ENCODE results near the gene PEX14. TPM values are rescaled to one million over a fixed set of nuclear protein-coding genes. Genes with fewer than 3 reads are reported as not detected.

The PEX14 gene
- total RNA-seq, 1 donor from 2014 or later: 27.0 TPM

DNA sequence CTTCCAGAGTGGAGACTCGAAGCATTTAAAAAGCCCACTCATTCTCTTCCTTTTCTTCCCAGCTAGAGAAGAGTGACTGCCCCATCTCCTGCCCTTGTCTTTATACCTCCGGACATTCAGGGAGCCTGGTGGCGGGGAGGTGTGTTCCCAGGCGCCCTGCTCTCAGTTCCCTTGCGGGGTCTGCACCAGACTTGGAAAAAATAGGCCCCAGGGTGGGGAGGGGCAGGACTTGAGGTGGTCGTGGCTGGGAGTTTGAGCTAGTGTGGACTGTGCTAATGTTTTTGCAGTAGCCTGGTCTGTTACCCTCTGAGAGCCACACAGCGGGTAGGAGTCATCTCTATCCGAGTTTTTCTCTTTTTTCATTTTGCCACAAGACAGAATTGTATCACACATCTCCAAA lies 139.1 kb downstream of the PEX14 start:
- intact Hi-C loops (cut with micrococcal nuclease): no loop called here

DNA sequence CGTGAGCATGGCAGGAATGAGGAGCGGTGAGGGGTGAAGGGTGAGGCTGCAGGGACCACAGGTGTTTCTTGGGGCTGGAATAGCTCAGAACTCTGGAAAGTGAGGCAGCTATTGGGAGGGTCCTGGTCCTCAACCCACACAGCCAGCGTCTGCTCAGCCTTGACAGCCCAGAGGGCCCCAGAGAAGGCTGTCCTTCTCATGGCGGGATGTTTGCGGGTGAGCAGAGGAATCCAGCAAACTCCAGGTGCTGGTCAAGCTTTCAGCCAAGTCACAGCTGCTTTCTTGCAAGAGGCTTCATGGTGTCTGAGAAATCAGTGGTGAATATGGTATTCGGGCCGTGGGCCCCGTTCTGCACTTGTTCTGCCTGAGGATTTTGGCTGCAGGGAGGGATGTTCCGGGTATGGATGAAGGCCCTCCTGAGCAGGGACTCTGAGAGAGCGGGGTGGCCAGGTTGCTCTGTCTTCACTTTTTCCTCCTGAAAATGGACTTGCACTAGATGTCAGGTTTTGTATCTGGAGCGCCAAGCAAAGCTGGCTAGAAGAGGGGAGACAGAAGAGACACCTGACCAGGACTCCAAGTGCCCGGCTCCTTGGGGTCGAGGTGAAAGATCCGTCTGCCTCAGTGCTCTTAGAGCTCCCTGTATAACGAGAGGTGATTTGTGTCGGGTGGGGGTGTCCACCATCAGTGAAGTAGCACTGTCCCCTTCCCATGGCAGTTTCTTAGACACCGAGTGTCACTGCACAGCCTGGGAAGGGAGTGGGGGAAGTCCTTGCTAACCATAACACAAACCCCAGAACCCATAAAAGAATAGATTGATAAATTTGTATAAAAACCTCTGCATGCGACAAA lies 139.9 kb downstream of the PEX14 start:
- intact Hi-C loops (cut with micrococcal nuclease): no loop called here

DNA sequence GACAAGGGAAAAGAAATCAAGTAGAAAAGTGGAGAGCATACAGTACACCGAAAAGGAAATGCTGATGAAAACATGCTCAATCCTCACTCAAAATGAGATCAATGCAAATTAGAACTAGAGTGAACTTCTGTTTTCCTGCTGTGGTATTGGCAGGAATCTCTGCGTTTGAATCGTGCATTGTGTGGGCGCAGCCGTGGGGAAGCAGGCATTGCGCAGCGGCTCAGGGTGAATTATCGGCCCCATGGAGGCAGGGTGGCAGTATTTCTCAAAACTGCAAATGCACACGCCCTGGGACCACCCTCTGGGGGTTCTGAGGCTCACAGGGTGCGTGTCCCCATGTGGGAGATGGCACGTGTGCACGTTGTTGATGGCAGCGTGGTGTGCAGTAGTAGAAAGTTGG lies 140.6 kb downstream of the PEX14 start:
- intact Hi-C loops (cut with micrococcal nuclease): no loop called here

DNA sequence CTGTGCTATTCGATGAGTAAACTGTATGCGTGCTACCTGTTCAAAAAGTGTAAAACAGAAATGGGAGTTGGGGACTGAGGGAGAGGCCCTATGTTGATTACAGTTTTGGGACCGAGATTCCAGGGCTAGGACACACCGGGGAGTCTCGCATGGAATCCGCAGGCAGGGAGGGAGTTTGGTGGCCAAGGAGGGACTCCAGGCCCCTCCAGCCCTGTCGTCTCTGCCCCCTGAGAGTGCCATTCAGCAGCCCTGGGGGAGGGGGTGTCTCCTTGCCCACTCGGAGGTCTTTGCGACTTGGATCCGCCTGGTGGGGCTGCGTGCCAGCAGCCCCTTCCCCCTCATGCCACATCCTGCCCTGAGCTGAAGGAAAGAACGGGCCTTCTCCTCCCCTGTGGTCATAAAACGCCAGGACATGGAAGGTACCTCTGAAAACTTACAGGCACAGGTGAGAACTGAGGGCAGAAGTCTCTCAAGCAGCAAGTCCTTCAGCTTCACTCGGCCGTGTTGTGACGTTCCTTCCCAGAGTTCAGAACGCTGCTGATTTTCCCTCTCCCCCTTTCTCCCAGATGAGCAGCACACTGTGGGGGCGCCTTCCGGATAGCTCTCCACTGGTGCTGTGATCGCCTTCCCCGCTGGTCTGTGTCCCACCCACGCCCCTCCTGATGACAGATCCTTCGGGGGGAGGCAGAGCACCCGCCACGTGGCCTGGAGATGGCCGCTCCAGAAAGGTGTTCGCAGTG lies 141.4 kb downstream of the PEX14 start:
- intact Hi-C loops (cut with micrococcal nuclease): no loop called here

DNA sequence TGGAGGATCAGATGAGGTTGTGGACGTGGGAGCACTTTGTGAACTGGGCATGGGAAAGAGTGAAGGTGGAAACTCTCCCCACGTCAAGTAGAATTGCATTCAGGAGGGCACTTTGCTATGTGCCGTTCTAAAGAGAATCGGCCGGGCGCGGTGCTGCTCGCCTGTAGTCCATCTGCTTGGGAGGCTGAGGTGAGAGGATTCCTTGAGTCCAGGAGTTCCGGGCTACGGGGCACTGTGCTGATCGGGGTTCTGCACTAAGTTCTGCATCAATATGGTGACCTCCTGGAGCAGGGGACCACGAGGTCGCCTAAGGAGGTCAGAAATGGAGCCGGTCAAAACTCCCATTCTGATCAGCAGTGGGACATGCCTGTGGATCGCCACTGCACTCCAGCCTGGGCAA lies 141.9 kb downstream of the PEX14 start:
- intact Hi-C loops (cut with micrococcal nuclease): no loop called here

DNA sequence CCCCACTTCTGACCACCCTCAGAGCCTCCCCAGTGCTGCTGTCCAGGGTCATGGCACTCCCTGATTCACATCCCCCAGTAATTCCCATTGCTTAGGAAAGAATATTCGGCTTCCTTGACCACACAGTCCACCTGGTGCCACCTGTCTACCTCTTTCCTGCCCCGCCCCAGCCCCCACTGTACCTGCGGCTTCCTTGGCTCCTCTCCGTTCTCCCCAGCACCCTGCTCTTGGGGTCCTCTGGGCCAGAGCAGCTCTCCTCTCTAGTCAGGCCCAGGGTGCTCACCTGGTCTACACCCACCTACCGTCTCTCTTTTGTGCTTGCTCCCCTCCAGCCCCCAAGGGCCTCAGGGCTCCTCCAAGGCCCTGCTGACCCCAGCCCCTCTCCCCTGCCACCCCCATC lies 142.6 kb downstream of the PEX14 start:
- intact Hi-C loops (cut with micrococcal nuclease): no loop called here

DNA sequence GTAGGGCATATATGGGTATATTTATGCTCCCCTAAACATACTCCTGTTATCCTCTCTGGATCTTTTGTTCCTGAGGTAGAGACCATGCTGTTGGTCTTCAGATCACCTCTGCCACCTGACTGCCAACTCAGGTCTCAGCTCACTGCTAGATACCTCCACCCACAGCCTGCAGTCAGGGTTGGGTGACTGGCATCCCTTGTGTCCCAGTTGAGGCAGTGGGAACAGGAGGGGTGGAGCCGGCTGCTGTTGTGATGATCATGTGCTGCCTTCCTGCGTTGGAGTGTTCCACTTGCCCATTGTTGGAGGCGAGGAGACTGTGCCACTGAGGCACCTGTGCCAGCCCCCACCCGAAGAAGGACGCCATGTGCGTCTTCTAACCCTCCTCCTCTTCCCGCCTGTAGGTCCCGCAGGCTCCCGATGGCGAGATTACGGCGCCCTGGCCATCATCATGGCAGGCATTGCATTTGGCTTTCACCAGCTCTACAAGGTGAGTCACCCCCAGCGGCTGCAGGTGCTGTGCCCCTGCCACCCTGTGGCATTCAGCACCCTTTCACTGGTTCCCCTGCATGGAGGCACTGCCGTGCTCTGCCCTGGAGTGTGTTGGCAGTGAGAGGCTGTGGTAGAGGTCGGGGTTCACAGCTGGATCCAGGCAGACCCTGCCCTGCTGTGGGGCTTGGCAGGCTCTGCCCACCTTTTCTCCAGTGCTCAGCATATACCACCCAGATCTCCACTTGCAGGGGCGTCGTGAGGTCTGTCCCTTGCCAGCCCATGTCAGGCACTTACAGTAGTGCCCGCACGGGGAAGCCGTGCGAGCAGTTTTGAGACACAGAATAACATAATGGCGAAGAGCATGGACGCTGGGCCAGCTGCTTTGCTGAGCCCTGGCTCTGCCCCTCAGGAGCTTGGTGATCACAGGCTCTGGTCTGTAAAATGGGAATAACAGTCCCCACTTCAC lies 143.5 kb downstream of the PEX14 start:
- intact Hi-C loops (cut with micrococcal nuclease): no loop called here

DNA sequence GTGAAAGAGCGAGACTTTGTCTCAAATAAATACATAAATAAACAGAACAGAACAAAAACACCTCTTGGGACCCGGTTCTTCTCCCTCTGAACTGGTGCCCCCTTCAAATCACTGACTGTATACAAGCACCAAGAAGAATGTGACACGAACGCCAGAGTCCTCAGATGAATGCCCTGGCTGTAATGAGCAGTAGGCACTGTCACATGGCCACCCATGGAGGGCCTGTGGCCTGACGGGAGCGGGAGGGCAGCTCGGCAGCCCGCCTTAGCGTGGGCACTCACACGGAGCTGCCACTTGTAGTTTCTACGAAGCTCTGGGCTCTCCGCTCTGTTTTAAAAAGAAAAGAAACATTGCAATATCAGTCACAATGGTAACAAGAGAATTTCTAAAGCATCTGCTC lies 146.0 kb downstream of the PEX14 start:
- intact Hi-C loops (cut with micrococcal nuclease): no loop called here

DNA sequence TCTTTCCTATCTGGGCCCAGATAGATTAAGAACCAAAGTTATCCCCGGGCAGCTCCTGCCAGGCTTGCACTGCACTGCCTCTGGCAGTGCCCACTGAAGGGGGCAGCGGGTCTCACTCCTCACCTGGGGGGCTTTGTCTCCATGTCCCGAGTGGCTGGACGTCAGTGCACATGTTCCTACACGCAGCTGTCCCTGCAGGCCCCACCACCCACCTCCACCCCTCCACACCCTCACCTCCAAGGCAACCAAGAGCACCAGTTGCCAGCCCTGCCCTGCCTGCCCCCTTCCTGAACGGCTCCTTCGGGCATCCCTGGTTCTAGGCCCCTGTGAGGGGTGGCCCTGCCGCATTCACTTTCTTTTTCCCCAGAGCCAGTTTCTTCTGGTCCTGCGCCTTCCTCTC lies 147.2 kb downstream of the PEX14 start:
- intact Hi-C loops (cut with micrococcal nuclease): no loop called here

DNA sequence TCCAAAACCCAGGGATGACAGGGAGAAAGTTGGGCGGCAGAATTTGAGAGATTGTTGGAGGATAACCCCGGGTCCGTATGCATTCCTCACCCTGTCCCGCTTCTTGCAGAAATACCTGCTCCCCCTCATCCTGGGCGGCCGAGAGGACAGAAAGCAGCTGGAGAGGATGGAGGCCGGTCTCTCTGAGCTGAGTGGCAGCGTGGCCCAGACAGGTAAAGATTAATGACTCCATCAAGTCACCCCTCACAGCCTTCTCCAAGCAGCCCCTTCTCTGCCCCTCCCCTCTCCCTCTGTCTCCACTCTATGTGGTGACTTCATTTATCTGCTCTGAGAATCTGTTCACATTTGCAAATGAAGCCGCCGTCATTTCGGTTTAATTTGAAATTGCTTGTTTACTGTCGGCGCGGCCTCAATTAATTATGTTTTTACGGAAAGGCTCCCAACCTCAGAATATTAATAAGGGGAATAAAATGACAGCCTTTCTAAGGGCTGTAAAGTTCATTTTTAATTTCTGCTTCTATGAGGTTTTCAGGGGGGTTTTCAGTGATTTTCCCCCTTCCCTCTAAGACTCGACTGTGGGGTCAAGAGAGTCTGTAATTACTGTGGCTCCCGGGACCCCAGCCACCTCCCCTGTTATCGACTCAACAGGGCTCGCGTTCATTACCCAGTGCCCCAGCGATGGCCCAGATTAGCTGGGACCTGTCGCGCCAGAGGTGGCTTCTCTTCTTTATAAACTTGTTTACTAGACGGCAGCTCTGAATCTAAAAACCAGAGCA lies 148.3 kb downstream of the PEX14 start:
- intact Hi-C loops (cut with micrococcal nuclease): no loop called here

DNA sequence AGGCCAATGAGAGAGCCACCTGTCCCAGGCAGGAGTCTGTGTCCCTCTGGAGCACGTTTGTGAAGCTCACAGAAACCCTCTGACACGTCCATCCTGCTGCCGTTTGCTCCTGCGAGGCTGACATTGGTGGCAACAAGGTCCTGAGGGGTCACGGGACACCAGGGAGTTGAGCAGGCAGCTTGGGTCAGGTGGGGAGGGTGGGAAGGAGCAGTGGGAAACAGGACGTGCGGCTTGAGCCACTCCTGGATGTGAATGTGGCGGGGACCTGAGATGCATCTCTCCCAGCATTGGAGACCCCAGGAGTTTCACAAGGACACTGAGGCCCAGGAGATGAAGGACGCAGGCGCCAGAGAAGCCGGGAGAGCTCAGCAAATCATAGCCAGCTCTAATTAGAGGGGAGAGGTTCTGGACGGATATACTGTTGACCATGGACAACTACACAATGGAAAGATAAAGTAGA lies 149.0 kb downstream of the PEX14 start:
- intact Hi-C loops (cut with micrococcal nuclease): no loop called here

DNA sequence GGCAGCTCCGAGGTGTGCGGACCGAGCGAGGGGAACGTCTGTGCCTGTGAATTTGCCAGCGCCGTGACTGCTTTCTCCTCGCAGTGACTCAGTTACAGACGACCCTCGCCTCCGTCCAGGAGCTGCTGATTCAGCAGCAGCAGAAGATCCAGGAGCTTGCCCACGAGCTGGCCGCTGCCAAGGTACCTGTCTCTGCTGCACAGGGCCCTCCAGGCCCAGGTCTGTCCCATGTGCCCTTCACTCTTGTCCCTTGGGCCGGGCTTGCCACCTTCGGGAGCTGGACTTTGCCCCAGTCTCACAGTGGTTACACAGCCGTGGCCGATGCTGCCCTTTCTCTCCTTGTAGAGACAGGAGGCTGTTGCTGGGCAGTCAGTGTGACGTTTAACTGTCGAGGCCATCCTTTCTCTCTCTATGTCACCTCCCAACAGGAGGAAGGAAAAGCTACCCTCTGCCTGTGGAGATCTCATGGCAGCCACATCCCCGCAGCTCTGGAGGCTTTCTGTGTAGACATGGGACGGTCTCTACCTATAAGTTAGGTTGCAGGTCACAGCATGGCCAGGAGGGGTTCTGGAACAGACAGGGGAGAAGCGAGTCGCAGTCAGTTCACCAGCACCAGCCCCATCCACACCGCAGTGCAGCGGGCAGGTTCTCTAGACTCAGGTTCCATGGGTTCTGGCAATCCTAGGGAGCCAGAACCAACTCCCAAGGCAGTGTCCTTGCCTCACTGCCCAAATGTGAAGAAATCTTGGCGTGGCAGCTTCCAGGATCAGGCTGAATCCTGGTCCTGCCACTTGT lies 149.7 kb downstream of the PEX14 start:
- intact Hi-C loops (cut with micrococcal nuclease): no loop called here

DNA sequence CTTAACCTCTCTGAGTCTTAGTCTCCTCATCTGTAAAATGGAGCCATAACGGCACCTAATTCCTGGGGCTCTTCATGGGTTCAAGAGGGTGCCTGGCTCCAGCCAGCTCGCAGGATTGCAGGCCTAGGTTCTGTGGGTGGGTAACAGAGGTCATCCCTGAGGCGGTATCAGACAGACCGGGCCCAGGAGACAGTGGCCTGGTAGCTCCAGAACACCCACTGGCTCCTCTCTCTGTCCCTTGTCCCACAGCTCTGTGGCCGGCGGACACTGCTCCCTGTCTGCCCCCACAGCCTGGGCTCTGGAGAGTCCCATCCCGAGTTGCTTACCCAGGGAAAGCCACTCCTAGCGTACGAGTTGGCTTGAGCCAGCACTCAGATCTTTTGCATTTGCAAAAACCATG lies 150.3 kb downstream of the PEX14 start:
- intact Hi-C loops (cut with micrococcal nuclease): no loop called here

DNA sequence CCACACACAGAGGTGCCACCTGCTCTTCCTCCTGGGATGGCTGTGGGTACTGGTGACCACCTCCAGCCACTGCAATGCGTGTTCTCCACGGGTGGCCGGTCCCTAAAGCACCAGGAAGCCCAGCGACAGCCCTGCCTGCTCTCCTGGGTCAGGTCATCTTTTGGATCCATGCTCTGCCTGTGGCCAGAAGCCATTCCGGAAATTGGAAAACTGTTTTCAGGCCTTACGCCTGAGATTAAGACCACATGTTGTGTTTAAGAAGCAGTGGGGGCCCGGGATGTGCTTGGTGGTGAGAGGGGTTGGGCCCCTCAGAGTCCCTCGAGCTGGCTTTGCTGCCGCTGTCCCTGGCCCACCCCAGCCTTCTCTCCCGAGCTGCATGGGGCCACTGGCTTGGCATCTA lies 150.8 kb downstream of the PEX14 start:
- intact Hi-C loops (cut with micrococcal nuclease): no loop called here

DNA sequence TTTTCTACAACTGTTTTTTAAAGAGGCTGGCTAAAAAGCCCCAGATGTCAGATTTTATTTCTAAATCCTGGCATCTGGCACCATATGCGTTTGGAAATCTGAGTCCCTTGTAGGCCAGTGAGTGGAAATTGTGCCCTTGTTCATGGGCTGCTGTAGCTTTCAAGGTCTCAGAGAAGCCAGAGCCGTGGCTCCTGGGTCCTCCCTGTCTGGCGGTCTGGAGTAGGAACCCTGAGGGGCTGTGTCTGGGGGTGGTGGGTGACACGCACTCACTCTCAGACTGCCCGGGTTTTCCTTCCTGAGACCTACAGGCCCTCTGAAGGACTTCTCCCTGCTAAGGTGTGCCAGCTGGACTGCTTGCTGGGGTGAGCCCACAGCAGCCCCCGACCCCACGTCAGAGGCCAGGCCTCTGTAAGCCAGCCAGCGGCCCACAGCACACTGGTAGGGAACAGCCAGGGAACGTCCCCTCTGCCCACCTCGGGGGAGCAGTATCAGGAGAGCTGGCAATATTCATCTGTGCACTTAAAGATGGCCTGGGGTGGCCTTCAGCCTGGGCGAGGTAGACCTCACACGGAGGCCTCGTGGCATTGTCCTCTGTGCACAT lies 151.5 kb downstream of the PEX14 start:
- intact Hi-C loops (cut with micrococcal nuclease): no loop called here

DNA sequence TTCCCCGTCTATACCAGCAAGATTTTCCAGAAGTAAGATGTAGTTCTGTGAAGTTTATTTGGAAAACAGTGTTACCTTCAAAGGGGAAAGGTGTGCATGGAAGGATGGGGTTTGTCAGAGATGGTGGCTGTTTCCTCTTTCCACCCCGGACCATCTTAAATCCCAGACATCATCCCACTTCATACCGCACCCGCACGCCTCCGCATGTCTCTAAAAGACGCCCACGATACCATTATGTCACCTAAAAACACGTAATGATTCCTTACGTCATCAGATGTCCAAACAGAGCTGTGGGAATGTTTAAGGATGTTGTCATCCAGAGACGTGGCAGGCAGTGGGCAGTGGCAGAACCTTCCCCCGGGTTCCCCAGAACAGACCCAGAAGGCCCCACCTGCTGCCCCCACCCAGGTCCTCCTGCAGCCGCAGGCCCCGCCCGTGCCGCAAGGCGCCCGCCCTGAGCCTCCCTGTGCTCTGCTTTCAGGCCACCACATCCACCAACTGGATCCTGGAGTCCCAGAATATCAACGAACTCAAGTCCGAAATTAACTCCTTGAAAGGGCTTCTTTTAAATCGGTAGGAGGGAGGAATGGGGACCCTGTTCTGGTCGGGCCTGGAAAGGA lies 152.2 kb downstream of the PEX14 start:
- intact Hi-C loops (cut with micrococcal nuclease): no loop called here

DNA sequence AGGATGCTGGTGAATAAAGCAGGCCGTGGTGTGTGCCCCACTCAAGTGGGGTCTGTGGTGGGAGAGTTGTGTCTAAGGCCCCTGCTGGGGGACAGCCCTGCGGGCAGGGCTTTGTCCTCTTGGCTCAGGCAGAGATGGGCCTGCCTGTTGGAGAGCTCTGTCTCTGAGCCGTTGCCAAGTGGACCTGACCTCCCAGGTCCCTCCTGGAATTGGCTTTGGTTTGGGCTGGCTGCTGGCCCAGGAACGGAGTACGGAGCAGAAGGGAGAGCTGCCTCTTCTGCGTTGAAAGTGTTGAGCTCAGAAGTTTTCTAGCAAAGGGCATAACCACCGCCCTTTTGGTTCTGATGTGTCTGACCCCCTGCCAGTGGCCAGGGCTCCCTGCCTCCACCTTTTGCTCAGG lies 153.9 kb downstream of the PEX14 start:
- intact Hi-C loops (cut with micrococcal nuclease): no loop called here

DNA sequence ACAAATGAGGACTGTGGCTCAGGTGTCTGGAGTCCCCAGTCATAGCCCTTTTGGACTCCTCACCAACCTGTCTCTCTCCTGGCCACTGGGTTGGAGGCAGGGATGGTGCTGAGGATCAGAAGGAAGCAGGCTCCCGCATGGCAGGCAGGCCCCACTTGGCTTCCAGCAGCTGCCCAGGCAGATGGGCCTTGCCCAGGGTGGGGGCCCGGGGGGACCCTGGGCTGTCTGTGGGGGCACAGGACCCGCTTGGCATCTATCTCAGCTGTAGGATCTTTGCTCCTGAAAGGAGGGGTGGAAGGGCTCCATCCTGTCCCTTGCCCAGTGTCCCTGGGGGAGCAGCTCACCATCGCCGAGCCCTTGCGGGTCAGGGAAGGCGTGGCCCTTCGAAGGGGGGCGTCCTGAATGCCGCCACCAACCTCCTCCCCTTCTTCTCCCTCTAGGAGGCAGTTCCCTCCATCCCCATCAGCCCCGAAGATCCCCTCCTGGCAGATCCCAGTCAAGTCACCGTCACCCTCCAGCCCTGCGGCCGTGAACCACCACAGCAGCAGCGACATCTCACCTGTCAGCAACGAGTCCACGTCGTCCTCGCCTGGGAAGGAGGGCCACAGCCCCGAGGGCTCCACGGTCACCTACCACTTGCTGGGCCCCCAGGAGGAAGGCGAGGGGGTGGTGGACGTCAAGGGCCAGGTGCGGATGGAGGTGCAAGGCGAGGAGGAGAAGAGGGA lies 154.5 kb downstream of the PEX14 start:
- intact Hi-C loops (cut with micrococcal nuclease): no loop called here

Data from T-helper 1 cell treated with Interleukin-12 subunit alpha and Interleukin-12 subunit beta and Interleukin-4 antibody, amounts not matched to agents 30 ng/mL and 1 ng/mL, for 36 hours (primary cell).